ENCODE data around the gene AGO4.
"Not testable (repeated sequence)": the region's sequence is repeated elsewhere in the genome, so short reads cannot be mapped to it uniquely, and the experiment has no call there.

The AGO4 gene

DNA sequence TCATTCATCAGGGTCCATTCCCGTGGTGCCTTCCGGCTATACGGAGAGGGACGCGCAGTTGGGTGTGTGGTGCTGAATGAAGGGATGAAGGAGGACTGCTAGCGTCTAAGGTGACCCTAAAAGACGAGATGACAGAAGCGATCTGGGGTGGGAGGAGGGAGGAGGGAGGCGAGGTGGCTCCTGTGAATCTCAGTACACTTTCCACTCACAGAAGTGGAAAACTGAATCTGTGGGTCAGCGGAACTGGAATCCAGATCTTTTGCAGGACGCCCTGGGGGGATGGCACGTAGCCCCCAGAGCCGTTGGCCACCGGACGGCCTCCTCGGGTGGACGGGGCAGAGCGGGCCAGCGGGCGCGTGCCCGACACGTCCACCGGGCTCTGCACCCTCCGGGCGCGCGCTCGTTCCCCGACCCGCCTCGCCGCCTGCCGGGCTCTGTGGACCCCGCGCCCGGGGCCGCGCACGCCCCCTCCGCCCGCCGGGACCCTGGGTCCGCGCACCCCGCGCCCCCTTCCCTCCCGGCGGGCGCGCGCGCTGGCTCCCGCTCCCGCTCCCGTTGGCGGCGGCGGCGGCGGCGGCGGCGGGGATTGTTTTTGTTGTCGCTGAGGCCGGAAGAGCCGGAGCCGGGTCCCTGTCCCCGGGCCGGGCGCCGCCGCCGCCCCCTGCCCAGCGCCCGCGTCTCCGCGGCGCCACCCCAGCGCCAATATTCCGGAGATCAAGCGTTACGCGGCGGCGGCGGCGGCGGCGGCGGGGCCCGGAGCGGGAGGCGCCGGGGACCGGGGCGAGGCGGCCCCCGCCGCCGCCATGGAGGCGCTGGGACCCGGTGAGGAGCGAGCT lies at the start of gene AGO4:
Gene AGO4 (plus strand): TSS at position 403 of the 836 bp plus-strand sequence. CDS start 401 bp downstream, at position 804.
- peak; percentile 20 for DNase-seq

DNA sequence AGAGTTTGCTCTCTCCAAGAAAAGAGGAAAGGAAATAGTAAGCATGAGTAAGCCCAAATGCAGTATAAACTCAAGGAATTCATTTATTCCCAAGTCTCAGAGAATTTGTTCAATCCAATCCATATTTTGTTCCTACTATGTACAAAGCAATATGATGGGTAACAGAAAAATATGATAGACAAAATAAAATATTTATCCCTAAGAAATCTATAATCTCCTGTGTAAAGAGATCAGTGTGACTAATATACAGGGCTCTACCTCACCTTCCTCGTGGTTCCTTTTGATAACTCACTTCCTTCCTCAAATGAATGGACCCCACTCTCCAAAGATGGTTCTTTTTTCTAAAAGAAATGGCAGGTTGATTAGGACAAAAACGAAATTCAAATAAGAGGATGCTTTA lies 45.7 kb upstream of the AGO4 start:
- no peak for DNase-seq

DNA sequence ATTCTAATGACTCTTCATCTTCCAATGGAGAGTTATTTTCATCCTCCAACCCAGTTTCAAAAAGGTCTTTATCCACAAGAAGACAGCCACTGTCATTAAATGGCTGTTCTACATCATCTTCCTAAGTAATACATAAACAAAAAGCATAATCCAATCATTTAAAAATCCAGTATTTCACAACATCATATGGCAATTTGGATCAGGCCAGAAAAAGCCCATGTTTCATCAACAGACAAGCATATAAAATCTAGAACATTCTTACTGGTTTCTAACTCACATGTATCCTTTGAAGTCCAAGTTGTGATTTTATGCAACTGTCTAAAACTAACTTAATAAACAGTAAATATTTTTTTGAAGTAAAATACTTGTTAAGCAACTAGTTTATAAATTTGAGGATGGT lies 44.6 kb upstream of the AGO4 start:
- no peak for DNase-seq

DNA sequence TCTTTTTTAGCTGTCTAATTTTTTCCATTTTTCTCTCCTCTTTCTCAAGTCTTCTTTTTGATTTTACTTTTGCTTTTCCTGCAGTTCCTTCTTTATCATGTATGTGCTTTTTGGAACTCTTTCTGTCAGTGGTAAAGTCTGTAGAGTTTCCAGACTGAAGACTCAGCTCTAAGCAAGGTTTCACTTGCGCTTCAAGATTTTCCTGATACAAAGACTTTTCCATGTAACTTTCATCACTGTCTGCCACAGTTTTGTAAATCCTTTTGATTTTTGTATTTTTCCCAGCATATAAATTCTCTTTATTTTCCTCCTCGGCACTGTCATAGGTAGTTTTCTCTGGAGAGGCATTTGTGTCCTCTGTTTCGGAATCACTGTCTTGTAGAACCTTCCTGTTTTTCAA lies 43.5 kb upstream of the AGO4 start:
- DNase-seq: no peak

DNA sequence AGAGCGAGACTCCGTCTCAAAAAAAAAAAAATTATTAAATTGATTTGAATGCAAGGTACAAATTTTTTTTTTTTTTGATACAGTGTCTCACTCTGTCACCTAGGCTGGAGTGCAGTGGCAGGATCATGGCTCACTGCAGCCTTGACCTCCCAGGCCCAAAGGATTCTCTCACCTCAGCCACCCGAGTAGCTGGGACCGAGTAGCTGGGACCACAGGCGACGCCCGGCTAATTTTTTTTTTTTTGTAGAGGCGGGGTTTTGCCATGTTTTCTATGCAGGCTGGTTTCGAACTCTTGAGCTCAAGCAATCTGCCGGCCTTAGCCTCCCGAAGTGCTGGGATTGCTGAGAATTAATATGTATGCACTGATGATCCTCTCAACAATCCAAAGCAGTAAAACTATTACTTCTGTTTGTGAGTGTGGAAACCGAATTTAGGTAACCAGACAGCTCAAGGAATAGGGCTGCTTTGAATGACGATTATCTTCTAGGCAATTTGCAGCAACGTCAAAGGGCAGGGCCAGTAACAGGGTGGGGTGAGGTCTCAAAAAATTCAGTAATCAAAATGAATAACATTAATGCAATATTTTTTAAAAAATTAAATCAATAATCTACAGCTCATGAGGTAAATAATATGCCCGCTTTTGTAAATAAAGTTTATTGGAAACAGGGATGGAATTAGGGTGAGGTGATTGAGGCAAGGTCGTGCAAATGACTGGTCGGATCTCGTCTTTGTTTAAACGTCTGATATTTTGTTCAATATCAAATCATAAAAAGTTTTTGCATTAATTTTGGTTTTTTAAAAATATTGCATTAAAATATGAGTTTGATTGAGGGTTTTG lies 39.2 kb upstream of the AGO4 start:
- no peak for DNase-seq

DNA sequence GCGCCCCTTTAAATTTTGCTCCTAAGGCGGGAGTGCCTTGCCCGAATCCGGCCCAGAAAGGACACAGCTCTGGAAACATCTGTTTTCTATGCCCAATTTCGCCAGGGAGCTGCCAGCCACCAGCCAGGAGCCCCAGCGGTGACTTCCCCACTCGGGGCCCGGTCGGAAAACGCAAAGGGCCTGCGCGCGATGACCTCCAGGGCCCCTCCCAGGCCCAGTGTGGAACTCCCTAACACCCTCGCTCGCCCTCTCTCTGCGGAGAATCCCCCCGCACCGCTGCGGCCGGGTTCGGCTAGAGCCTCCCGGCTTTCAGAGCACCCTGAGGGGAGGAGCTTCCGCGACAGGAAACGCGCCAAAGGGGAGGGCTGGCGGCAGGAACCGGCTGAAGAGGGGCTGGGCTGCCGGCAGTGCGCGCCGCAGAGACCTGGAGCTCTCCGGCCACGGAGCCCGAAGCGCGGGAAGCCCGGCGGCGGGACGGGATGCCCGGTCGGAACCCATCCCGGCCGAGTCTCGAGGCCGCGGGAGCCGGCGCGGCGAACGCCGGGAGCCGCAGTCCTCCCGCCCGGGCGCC lies 38.5 kb upstream of the AGO4 start:
- DNase-seq: peak; percentile 85

DNA sequence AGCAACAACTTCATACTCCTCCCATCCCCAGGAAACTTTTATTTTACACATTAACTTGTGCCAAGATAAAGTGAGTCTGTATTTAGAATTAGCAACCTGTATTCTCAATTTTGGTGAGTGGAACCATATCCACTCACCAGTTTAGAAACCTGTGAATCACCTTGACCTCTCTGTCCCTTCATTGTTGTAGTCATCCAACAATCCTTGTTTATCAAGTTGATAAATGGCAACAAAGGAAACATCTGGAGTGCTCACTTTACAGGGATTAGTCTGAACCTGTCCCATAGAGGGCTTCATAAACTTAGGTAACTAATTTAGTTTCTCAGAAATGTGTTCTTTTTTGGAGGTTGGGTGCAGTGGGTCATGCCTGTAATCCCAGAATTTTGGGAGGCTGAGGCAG lies 34.1 kb upstream of the AGO4 start:
- DNase-seq: no peak

DNA sequence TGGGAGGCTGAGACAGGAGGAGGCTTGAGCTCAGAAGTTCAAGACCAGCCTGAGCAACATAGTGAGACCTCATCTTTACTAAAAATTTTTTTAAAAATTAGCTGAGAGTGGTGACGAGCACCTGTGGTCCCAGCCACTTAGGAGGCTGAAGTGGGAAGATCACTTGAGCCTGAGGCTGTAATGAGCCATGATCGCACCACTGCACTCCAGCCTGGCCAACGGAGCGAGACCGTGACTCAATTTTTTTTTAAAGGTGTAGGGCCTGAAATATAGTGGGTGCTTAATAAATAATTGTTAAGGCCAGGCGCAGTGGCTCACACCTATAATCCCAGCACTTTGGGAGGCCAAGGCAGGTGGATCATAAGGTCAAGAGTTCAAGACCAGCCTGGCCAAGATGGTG lies 31.6 kb upstream of the AGO4 start:
- DNase-seq: not testable (repeated sequence)

DNA sequence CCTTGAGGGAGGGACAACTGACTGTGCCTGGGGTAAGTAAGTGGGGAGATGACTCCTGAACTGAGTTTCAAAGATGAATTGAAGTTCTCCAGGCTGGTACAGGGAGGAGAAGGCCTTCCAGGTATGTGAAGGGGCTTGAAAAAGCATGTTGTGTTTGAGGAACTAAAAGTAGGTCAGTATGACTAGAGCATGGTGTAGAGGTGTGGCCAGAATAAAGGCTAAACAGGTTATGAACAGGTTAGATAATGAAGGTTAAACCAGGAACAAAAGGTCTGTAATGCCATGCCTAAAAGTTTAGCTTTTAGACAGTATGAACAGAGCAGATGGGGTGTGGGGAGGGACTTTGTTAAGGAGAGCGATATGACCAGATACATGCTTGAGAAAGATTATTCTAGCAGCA lies 30.7 kb upstream of the AGO4 start:
- no peak for DNase-seq

DNA sequence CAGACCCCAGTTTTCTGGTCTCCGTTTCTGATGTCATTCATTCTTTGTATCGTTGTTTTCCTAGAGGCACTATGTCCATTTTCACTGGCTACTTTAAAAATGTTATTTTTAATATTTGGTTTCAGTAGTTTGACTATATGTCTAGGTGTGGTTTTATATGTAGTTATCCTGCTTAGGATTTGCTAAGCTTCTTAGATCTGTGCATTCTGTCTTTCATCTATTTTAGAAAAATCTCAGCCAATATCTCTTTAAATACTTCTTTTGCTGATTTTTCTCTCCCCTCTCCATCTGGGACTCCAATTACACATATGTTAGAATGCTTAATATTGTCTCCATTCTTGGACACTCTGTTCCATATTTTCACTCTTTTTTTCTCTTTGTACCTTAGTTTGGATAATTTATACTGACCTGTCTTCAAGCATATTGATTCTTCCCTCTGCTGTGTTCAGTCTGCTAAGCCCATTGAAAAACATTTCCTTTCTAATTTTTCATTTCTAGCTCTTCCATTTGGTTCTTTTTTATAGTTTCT lies 24.7 kb upstream of the AGO4 start:
- no peak for DNase-seq

DNA sequence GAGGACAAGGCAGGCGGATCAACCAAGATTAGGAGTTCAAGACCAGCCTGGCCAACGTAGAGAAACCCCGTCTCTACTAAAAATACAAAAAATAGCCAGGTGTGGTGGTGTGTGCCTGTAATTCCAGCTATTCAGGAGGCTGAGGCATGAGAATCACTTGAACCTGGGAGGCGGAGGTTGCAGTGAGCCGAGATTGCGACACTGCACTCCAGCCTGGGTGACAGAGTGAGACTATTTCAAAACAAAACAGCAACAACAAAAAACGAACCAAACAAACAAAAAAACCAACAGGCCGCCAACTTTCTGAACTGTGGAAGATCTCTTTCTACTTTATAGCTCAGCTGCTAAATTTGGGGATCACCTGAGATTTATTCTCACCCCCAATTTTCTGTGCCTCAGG lies 23.5 kb upstream of the AGO4 start:
- not testable (repeated sequence) for DNase-seq

DNA sequence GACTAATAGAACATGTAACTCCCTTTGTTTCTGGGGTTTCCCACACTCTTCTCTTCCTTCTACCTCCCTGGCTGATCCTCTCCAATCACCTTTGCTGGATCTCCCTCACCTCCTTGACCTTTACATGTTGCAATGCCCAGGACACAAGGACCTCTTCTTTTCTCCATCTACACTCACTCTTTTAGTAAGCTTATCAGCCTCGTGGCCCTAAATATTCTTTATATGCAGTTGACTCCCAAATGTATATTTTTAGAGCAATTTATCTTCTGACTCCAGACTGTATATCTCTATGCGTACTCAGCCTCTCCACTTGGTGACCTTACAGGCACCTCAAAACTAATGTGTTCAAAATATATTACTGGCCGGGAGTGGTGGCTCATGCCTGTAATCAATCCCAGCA lies 19.7 kb upstream of the AGO4 start:
- no peak for DNase-seq

DNA sequence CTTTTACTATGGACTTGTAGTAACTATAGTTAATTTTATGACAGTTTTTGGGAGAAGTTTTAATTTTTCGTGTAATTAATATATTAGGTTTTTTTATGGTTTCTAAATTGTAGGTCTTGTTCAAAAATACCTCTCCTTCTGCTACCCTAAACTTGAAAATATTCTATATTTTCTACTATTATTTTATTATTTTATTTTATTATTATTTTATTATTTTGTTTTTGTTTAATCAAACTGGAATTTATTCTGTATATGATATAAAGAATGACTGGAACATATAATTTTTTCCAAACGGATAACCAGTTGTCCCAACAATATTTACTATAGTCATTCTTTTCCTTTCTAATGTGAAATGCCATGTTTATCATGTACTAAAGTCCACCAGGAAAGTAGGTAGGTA lies 17.1 kb upstream of the AGO4 start:
- no peak for DNase-seq

DNA sequence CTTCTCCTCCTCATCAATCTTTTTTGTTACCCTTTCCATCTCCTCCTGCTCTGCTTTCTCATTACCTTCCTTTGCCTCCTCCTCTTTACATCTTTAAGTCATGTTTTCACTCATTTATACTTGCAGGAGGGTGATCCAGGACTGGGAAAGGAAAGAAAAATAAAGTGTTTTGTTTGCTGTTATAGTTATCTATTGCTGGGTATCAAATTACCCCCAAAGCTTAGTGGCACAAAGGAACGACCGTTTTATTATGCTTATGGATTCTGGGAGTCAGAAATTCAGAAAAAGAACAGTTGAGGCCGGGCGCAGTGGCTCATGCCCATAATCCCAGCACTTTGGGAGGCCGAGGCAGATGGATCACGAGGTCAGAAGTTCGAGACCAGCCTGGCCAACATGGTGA lies 12.5 kb upstream of the AGO4 start:
- DNase-seq: no peak

DNA sequence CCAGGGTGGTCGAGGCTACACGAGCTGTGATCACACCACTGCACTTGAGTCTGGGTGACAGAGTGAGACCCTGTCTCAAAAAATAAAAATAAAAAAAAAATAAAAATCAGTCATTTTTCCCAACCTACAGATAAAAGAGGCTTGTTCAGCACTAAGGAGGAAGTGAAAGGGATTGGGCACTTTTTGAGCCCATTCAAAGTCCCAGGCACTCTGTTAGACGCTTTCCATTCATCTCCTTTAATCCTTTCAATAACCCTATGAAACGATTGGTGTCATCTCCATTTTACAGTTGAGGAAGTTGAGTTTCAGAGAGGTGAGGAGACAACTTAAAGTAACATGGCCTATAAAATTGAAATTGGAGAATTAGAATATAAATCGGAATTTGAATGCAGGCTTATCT lies 10.4 kb upstream of the AGO4 start:
- DNase-seq: no peak

DNA sequence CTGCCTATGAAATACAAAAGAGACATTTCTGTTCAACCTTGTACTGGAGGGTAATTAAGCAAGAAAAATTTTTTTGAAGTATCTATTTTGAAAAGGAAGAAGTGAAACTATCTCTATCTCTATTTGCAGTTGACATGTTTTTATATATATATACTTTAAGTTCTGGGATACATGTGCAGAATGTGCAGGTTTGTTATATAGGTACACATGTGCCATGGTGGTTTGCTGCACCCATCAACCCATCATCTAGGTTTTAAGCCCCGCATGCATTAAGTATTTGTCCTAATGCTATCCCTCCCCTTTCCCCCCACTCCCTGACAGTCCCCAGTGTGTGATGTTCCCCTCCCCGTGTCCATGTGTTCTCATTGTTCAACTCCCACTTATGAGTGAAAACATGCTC lies 9.8 kb upstream of the AGO4 start:
- not testable (repeated sequence) for DNase-seq

DNA sequence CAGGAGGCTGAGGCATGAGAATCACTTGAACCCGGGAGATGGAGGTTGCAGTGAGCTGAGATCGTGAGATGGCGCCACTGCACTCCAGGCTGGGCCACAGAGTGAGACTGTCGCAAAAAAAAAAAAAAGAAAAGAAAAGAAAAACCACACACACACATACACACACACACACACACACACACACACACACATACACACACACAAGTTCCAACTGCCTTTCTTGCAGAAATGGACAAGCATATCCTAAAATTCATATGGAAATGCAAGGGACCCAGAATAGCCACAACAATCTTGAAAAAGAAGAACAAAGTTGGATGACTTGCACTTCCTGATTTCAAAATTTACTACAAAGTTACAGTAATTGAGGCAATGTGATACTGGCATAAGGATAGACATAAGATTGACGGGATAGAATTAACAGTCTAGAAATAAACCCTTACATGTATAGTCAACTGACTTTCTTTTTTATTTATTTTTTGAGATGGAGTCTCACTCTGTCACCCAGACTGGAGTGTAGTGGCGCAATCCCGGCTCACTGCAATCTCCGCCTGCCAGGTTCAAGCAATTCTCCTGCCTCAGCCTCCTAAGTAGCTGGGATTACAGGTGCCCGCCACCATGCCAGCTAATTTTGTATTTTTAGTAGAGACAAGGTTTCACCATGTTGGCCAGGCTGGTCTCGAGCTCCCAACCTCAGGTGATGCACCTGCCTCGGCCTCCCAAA lies 7.5 kb upstream of the AGO4 start:
- DNase-seq: not testable (repeated sequence)

DNA sequence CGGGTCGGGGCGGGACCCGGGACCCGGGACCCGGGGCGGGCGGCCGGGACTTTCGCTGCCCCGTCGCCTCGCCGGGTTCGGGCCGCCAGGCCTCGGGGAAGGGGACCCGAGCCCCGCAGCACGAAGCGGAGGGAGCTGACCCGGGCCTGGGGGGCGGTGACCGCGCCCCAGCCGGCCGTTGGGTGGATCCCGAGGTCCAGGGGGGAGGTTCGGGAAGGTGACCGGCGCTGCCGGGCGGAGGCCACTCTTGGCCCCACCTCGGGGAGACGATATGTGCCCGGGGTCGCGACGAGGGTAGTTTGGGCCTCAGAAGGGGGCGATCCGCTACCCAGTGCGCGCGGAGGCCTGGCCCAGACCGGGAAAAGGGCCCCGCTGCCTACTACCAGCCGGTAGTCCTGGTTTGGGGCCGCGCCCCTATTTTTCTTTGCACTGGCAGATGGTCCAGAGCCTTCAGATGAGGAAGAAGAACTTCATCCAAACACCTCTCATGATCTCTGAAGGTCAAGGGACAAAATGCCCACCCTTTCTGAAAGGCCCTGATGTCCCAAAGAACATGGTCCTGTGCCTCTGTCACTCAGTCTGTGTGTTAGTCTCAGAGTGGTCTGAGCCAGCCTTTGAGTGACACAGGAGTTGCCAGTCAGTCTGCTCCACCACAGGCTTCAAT lies 766 bp downstream of the AGO4 start:
- peak; percentile 17 for DNase-seq

DNA sequence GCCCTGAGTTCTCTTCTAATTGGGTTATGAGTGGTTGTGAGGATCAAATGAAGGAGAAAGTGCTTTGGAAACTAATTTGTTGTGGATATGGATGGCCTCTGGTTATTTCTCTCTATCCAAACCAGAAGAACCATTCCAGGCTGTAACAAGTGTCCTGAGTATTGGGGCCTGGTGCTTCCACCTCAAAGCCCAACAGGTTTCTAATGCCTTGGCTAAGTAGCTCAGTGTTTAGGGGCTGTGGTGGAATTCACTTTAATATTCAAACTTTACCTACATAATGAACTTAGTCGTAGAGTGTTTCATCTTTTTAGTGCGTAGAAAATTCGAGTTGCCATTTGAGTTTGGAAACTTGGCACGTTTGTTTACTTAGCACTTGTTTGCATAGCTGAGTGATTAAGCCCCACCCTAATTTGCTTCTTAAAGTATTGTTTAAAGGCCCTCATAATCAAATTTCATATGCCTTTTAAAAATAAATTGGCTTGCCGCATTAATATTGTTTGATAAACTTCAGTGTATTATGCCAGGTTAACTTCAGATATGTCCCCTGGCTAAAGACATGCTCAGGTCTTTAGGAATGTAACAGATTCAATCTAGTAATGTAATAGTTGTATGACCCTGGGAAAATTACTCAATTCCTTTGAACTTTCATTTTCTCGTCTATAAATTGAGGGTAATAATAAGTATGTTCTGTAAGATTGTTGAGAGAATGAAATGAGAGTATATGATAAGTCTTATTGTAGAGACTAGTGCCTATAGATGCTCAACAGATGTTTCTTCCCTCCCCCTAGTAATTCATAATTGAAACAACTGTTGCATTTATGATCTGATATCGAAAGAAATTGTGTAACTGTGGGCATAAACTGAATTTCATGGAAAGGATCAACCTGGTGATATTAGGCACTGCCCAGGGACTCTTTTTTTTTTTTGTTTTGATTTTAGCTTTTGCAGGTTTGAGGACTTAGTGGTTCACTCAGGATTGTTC lies 1.6 kb downstream of the AGO4 start:
- DNase-seq: no peak

DNA sequence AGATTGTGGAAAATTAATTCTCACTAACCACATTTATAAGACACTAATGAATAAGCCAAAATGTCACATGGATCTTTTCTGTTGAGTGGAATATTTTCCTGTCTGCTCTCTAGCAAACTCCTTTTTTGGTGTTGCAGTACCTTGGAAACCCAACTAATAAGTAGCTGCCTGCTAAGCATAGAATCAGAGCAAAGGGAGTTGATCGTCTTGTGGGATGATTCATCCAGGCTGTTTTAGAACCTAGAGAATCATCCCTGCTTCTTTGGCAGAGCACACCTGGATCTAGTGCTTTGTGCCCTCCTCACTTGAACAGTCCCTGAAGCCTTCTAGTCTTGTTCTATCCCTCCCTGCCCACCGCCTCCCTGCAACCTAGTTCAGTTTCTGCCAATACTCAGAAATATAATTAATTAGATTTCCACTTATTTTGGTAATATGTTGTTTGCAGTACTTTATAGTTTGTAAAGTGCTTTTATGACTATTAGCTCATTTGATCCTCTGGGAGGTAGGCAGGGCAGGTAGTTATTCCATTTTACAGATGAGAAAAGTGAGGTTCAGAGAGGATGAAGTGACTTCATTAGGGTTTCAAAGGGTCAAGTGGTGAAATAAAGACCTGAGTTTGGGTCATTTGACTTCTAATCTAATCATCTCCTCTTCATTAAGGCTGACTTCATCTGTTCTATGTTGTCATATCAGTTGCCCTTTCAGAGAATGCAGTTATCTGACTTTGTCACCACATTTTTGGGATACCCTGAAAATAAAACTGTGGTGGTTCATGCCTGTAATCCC lies 2.5 kb downstream of the AGO4 start:
- no peak for DNase-seq
